ENCODE measurements around the gene TFF2. TPM values are rescaled to one million over a fixed set of nuclear protein-coding genes. Genes with fewer than 3 reads are reported as not detected.

TFF2 gene
- polyA plus RNA-seq, 1 donor (not counting 4 experiments of a cell fraction or from before 2014, with no cell fraction given): not detected

DNA sequence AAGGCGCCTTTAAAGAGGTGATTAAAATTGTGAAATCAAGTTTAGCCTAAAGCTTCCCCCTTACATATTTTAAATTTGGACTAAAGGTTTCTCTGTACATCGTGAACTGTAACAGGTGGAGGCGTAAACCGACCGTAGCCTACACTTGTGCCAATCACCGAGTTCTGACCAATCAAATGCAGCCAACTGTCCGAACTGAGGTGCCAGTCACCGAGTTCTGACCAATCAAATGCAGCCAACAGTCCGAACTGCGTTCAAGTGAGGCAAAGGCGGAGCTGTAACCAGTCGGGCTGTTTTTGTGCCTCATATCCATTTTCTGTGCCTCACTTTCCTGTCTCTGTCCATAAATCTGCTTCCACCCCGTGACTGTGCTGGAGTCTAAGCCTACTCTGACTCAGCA is 8.1 kb upstream of the TFF2 start:
- Histone ChIP-seq H3K9ac (ENCODE audit: control insufficient read depth, extremely low read depth, insufficient read depth, low read length) (no peak overlapping the region), H3K4me1 (ENCODE audit: control insufficient read depth, extremely low read depth, insufficient read depth, low read length) (no peaks in the 10 kb centered on the region), H3K27me3 (ENCODE audit: control insufficient read depth, extremely low read depth, insufficient read depth, low read length) (no peaks in the 10 kb centered on the region), H3K79me2 (ENCODE audit: control insufficient read depth, insufficient read depth, low read length) (no peaks in the 10 kb centered on the region), H3K4me3 (ENCODE audit: control insufficient read depth in 2 of 3, extremely low read depth in 1 of 3, insufficient read depth in 2 of 3, low read depth in 1 of 3, low read length in 3 of 3) (no peak overlapping the region), H3K36me3 (ENCODE audit: control insufficient read depth in 2 of 2, extremely low read depth in 1 of 2, insufficient read depth in 2 of 2, low read length in 2 of 2) (no peaks in the 10 kb centered on the region), H3K9me3 (ENCODE audit: control insufficient read depth, low read depth, low read length) (peaks cover 3% of the 10 kb centered on the region), H3K27ac (ENCODE audit: control insufficient read depth, insufficient read depth, low read length) (no peak overlapping the region), H3K4me2 (ENCODE audit: control insufficient read depth, extremely low read depth, insufficient read depth, low read depth, low read length) (no peak overlapping the region), H2AFZ (ENCODE audit: control insufficient read depth, low read length) (no peak overlapping the region), H4K20me1 (ENCODE audit: control insufficient read depth, extremely low read depth, insufficient read depth, low read length) (no peaks in the 10 kb centered on the region), H3K9me1 (ENCODE audit: control insufficient read depth, extremely low read depth, insufficient read depth, low read length) (no peaks in the 10 kb centered on the region)
- DNase-seq (ENCODE audit: low read depth, low spot score) (no peak), FAIRE-seq (no peak)
- dilution Hi-C loops (cut with MboI; ENCODE audit: extremely low pct_ligation_motif_present, low sequenced_read_pairs): no loop called here
- no peak for TF ChIP-seq EZH2 (IDR thresholded peaks at IDR 0.05; ENCODE audit: low read length)
- TF ChIP-seq, protein P1, sequence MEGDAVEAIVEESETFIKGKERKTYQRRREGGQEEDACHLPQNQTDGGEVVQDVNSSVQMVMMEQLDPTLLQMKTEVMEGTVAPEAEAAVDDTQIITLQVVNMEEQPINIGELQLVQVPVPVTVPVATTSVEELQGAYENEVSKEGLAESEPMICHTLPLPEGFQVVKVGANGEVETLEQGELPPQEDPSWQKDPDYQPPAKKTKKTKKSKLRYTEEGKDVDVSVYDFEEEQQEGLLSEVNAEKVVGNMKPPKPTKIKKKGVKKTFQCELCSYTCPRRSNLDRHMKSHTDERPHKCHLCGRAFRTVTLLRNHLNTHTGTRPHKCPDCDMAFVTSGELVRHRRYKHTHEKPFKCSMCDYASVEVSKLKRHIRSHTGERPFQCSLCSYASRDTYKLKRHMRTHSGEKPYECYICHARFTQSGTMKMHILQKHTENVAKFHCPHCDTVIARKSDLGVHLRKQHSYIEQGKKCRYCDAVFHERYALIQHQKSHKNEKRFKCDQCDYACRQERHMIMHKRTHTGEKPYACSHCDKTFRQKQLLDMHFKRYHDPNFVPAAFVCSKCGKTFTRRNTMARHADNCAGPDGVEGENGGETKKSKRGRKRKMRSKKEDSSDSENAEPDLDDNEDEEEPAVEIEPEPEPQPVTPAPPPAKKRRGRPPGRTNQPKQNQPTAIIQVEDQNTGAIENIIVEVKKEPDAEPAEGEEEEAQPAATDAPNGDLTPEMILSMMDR (optimal IDR thresholded peaks at IDR 0.05 in 1 of 3, IDR thresholded peaks at IDR 0.05 in 1 of 3, conservative IDR thresholded peaks at IDR 0.05 in 1 of 3; ENCODE audit: extremely low read depth in 1 of 3, insufficient read depth in 2 of 3, low read length in 3 of 3): no peak

DNA sequence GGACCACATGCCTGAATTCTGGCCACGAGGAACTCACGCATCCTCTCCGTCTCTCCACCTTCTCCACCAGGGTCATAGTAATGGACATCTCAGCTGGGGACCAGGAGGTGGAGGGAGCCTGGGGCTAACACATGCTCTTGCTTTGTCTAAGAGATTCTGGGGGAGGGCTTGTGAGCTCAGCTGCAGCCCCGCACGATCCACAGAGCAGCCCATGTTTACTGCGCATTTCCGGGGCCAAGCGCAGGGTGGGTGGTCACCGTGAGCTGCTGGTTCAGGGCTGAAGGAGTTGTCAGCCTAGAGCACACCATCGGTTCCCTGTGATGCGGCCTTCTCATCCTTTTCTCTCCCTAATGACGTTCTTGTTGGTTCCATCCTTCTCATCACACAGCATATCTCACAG is 7.5 kb upstream of the TFF2 start:
- dilution Hi-C loops (cut with MboI; ENCODE audit: extremely low pct_ligation_motif_present, low sequenced_read_pairs): no loop called here
- peaks cover 3% of the 10 kb centered on the region for H3K9me3 ChIP-seq (ENCODE audit: control insufficient read depth, low read depth, low read length)
- TF ChIP-seq EZH2 (IDR thresholded peaks at IDR 0.05; ENCODE audit: low read length): no peak
- TF ChIP-seq, protein P1 (optimal IDR thresholded peaks at IDR 0.05 in 1 of 3, IDR thresholded peaks at IDR 0.05 in 1 of 3, conservative IDR thresholded peaks at IDR 0.05 in 1 of 3; ENCODE audit: extremely low read depth in 1 of 3, insufficient read depth in 2 of 3, low read length in 3 of 3): no peak

More for the DNA sequence above, 7.5 kb upstream of the TFF2 start:
- Histone ChIP-seq H3K4me3 (ENCODE audit: control insufficient read depth in 2 of 3, extremely low read depth in 1 of 3, insufficient read depth in 2 of 3, low read depth in 1 of 3, low read length in 3 of 3) (no peak overlapping the region), H3K27me3 (ENCODE audit: control insufficient read depth, extremely low read depth, insufficient read depth, low read length) (no peaks in the 10 kb centered on the region), H3K79me2 (ENCODE audit: control insufficient read depth, insufficient read depth, low read length) (no peaks in the 10 kb centered on the region), H3K4me1 (ENCODE audit: control insufficient read depth, extremely low read depth, insufficient read depth, low read length) (no peaks in the 10 kb centered on the region), H3K9me1 (ENCODE audit: control insufficient read depth, extremely low read depth, insufficient read depth, low read length) (no peaks in the 10 kb centered on the region), H2AFZ (ENCODE audit: control insufficient read depth, low read length) (no peak overlapping the region), H3K36me3 (ENCODE audit: control insufficient read depth in 2 of 2, extremely low read depth in 1 of 2, insufficient read depth in 2 of 2, low read length in 2 of 2) (no peaks in the 10 kb centered on the region), H3K9ac (ENCODE audit: control insufficient read depth, extremely low read depth, insufficient read depth, low read length) (no peak overlapping the region), H4K20me1 (ENCODE audit: control insufficient read depth, extremely low read depth, insufficient read depth, low read length) (no peaks in the 10 kb centered on the region), H3K4me2 (ENCODE audit: control insufficient read depth, extremely low read depth, insufficient read depth, low read depth, low read length) (no peak overlapping the region), H3K27ac (ENCODE audit: control insufficient read depth, insufficient read depth, low read length) (no peak overlapping the region)
- no peak for DNase-seq (ENCODE audit: low read depth, low spot score)
- no peak for FAIRE-seq

Measured in keratinocyte (primary cell).